IPS-20b (cell line): ENCODE data around the gene PTMS.
A peak's percentile ranks its signal among the peaks of the same experiment; 100 is the strongest.

Experiments used
- H3K27ac ChIP-seq: one replicate; pipeline ENCODE4 v1.5.1; 2013; ENCODE audit warnings: low read length
- H3K27me3 ChIP-seq: 2 replicates; pipeline ENCODE4 v1.6.1; 2013; ENCODE audit warnings: mild to moderate bottlenecking, low read length, inconsistent platforms; ENCODE audit not compliant: insufficient read depth
- H3K36me3 ChIP-seq: 2 replicates; pipeline ENCODE4 v1.6.1; 2013; ENCODE audit warnings: low read depth, mild to moderate bottlenecking, inconsistent platforms, low read length, moderate library complexity; ENCODE audit not compliant: insufficient read depth
- H3K4me1 ChIP-seq: 2 replicates; pipeline ENCODE4 v1.6.1; 2013; ENCODE audit warnings: mild to moderate bottlenecking, control low read depth, inconsistent platforms, low read length, moderate library complexity; ENCODE audit not compliant: insufficient read depth
- H3K4me3 ChIP-seq: 2 replicates; pipeline ENCODE4 v1.5.1; 2013; ENCODE audit warnings: mild to moderate bottlenecking, low read length, inconsistent platforms
- H3K9ac ChIP-seq: 2 replicates; pipeline ENCODE4 v1.6.1; 2013; ENCODE audit warnings: low read depth, mild to moderate bottlenecking, inconsistent platforms, low read length, moderate library complexity
- H3K9me3 ChIP-seq: 2 replicates; pipeline ENCODE4 v1.6.1; 2013; ENCODE audit warnings: mild to moderate bottlenecking, low read depth, low read length, inconsistent platforms; ENCODE audit not compliant: insufficient read depth

Gene PTMS, protein sequence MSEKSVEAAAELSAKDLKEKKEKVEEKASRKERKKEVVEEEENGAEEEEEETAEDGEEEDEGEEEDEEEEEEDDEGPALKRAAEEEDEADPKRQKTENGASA

DNA sequence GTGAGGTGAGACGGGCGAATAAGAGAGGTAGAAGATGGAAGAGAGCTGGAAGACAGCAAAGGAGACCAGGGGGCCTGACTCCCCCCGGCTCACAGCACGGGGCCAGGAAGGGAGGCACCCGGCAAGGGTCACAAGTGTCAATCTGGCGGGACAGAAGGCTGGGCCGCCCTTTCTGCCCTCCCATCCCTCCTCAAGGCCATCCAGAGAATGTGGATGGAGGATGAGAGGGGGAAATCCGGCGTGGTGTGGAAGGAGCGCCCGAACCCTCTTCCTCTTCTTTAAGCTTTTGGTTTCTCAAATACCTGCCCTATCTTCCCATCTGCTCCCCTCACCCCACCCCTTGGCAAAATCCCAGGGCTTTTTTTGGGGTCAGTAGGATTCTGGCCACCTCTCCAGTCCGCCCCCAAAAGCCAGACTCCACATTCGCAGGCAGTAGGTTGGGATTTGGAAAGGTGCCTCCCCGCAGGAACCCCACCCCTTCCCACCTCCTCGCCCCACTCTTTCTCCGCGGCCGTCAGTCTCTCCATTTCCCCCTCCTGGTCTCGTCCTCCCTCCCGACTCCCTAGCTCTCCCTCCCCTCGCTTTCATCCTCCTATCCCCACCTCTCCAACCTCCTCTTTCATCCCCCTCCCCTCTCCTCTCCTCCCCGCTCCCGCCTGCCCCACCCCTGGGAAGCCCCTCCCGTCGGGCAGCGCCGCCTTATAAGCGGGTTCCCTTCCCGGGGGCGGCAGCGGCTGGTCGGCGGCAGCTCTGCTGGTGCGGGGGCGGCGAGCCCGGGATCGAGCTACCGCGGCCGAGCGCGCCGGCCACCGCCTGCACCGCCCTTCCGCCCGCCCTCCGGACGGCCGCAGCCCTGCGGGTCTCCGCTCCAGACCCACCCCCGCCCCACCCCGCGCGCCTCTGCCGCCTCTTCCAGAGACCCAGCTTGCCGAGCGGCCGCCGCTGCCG lies at the start of gene PTMS:
Gene PTMS, plus strand, starts transcription at position 730 of the 948 bp plus-strand sequence. CDS start 343 bp downstream, outside the sequence.
- Histone ChIP-seq H3K27ac (peak within 1 kb of the TSS; percentile 52), H3K9me3 (no peaks in the 10 kb centered on the region), H3K4me3 (peak within 1 kb of the TSS; percentile 98), H3K4me1 (peaks cover 30% of the 10 kb centered on the region; the same call in 1 of the 2 replicates), H3K27me3 (no peaks in the 10 kb centered on the region), H3K9ac (peak within 1 kb of the TSS; percentile 90; the same call in 1 of the 2 replicates), H3K36me3 (peaks cover 17% of the 10 kb centered on the region)

DNA sequence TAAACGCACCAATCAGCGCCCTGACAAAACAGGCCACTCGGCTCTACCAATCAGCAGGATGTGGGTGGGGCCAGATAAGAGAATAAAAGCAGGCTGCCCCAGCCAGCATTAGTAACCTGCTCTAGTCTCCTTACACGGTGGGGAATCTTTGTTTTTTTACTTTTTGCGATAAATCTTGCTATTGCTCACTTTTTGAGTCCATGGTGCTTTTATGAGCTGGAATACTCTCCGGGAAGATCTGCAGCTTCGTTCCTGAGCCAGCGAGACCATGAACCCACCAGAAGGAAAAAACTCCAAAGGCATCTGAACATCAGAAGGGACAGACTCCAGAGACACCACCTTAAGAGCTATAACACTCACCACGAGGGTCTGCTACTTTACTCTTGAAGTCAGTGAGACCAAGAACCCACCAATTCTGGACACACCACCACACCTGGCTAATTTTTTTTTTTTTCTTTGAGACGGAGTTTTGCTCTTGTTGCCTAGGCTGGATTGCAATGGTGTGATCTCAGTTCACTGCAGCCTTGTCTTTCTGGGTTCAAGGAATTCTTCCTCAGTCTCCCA lies 49.2 kb upstream of the PTMS start:
- no peaks in the 10 kb centered on the region for H3K4me1 ChIP-seq
- no peak overlapping the region for H3K27ac ChIP-seq
- H3K9me3 ChIP-seq = no peaks in the 10 kb centered on the region
- H3K36me3 ChIP-seq = no peaks in the 10 kb centered on the region
- no peak overlapping the region for H3K4me3 ChIP-seq
- H3K9ac ChIP-seq = no peak overlapping the region
- H3K27me3 ChIP-seq = peaks cover 7% of the 10 kb centered on the region; the same call in 1 of the 2 replicates

DNA sequence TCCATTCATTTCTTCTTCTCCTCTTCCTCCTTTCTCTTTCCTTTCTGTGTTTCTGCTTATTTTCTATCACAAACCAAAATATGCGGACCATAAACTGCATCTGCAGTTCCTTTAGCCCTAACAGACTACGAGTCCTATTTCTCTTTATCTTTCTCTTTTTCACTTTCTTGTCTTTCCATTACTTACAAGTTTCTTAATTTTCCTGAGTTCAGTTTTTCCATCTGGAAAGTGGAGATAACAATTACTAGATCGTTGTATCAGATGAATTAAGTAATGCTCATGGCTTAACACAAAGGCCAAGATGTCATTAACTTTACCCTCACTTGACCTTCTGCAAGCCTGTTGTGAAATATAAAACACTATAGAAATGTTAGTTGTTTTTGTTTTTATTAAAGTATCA lies 43.3 kb upstream of the PTMS start:
- Histone ChIP-seq H3K27ac (no peak overlapping the region), H3K9ac (peak overlapping the region; percentile 82; the same call in 1 of the 2 replicates), H3K27me3 (peaks cover 7% of the 10 kb centered on the region; the same call in 1 of the 2 replicates)

DNA sequence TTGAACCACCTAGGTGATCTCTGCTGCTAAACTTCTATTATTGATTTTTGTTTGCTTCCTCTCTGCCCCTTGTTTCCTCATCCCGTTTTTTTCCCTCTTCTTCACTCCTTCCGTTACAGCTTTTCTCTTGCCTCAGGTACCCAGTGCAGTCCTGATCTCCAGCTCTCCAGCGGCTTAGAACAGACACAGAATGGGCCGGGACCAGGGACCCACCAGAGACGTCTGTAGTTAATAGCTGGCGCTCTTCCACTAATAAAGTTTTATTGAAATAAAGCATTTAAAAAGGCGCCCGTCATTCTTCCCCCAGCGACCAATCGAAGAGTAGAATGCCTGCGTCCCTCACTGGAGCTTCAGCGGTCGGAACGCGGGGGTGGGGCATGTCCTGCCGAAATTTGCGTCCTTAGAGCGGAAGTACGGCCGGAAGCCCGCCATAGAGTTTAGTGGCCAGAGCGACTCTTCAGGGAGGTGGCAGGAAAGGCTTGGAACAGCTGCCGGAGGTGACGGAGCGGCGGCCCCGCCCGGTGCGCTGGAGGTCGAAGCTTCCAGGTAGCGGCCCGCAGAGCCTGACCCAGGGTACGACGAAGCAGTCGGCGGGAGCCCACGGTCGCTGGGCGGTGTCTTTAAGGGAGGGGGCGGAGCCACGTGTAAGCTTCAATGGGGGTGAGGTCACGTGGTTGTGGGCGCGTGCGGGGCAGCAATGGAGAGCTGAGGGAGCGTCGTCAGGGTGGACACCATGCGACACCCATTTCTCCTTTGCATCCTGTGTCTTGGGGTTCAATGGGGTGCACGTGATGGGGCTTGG lies 42.4 kb upstream of the PTMS start, which contains the start of gene COPS7A:
Gene COPS7A, plus strand, starts transcription at position 440 of the 802 bp plus-strand sequence. CDS start 611 bp downstream, outside the sequence.
- peak within 1 kb of the TSS; percentile 85 for H3K27ac ChIP-seq
- H3K9me3 ChIP-seq = no peaks in the 10 kb centered on the region
- peaks cover 7% of the 10 kb centered on the region; the same call in 1 of the 2 replicates for H3K27me3 ChIP-seq
- H3K4me1 ChIP-seq = peaks cover 6% of the 10 kb centered on the region; the same call in 1 of the 2 replicates
- peak within 1 kb of the TSS; percentile 82 for H3K9ac ChIP-seq
- peak within 1 kb of the TSS; percentile 79 for H3K4me3 ChIP-seq
- H3K36me3 ChIP-seq = peaks cover 16% of the 10 kb centered on the region

More for the DNA sequence above, 43.3 kb upstream of the PTMS start:
- H3K4me1 ChIP-seq = peaks cover 6% of the 10 kb centered on the region; the same call in 1 of the 2 replicates
- no peaks in the 10 kb centered on the region for H3K9me3 ChIP-seq
- H3K36me3 ChIP-seq = peaks cover 6% of the 10 kb centered on the region
- peak overlapping the region; percentile 79 for H3K4me3 ChIP-seq

DNA sequence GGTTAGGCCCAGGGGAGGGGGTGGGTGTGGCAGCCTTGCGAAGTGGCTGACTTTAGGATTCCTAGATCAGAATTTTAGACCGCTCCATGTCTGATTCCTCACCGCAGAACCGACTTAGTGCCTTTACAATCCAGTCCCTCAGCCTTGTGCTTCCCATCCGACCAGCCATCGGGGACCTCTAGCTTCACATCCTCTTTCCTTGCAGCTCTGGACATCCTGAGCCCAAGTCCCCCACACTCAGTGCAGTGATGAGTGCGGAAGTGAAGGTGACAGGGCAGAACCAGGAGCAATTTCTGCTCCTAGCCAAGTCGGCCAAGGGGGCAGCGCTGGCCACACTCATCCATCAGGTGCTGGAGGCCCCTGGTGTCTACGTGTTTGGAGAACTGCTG lies 41.8 kb upstream of the PTMS start:
- Histone ChIP-seq H3K27me3 (peaks cover 7% of the 10 kb centered on the region; the same call in 1 of the 2 replicates), H3K9ac (peak overlapping the region; percentile 82), H3K9me3 (no peaks in the 10 kb centered on the region), H3K36me3 (peaks cover 22% of the 10 kb centered on the region), H3K27ac (peak overlapping the region; percentile 85), H3K4me3 (peak overlapping the region; percentile 79), H3K4me1 (peaks cover 6% of the 10 kb centered on the region; the same call in 1 of the 2 replicates)

DNA sequence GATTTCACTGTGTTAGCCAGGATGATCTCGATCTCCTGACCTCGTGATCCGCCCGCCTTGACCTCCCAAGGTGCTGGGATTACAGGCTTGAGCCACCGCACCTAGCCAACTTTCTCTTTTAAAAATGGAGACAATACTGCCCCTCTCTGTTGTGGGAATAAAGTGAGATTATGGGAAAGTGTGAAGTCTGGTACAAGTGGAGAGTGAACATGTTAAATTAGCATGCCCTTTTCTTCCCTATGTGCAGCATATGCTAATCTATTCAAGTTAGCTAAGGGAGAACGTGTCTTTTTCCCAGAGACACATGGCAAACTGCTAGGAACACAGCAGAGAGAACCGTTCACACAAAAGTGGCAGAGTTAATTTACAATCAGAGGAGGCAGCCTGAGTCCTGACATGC lies 40.8 kb upstream of the PTMS start:
- Histone ChIP-seq H3K27ac (no peak overlapping the region), H3K9ac (no peak overlapping the region)

DNA sequence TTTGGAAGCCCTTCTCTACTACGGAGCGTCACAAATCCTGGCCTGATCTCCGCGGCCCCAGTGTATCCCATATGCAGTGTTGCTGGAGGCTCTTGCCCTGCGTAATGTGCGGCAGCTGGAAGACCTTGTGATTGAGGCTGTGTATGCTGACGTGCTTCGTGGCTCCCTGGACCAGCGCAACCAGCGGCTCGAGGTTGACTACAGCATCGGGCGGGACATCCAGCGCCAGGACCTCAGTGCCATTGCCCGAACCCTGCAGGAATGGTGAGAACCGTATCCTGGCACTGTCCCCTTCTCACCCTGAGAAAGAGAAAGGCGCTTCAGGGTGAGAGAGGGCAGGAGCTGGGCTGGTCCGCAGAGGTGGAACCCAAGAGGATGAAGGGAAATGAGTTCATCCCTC lies 37.0 kb upstream of the PTMS start:
- no peaks in the 10 kb centered on the region for H3K9me3 ChIP-seq
- H3K4me1 ChIP-seq = peaks cover 6% of the 10 kb centered on the region; the same call in 1 of the 2 replicates
- H3K27me3 ChIP-seq = no peaks in the 10 kb centered on the region
- no peak overlapping the region for H3K27ac ChIP-seq
- H3K4me3 ChIP-seq = no peak overlapping the region
- no peak overlapping the region for H3K9ac ChIP-seq
- H3K36me3 ChIP-seq = peaks cover 48% of the 10 kb centered on the region

More for the DNA sequence above, 40.8 kb upstream of the PTMS start:
- peaks cover 6% of the 10 kb centered on the region; the same call in 1 of the 2 replicates for H3K4me1 ChIP-seq
- H3K9me3 ChIP-seq = no peaks in the 10 kb centered on the region
- H3K4me3 ChIP-seq = no peak overlapping the region
- peaks cover 1% of the 10 kb centered on the region; the same call in 1 of the 2 replicates for H3K27me3 ChIP-seq
- H3K36me3 ChIP-seq = peaks cover 31% of the 10 kb centered on the region

DNA sequence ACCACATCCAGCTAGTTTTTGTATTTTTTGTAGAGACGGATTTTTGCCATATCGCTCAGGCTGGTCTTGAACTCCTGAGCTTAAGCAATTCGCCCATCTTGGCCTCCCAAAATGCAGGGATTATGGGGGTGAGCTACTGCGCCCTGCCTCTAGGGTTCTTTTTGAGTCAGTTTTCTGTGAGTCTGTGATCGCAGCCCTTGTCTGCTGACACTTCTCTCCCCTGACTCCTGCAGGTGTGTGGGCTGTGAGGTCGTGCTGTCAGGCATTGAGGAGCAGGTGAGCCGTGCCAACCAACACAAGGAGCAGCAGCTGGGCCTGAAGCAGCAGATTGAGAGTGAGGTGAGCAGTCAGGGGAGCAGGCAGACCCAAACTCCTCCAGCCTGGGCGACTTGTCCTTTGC lies 36.0 kb upstream of the PTMS start:
- H3K27ac ChIP-seq = no peak overlapping the region
- no peaks in the 10 kb centered on the region for H3K27me3 ChIP-seq
- H3K36me3 ChIP-seq = peaks cover 52% of the 10 kb centered on the region
- no peaks in the 10 kb centered on the region for H3K4me1 ChIP-seq
- no peaks in the 10 kb centered on the region for H3K9me3 ChIP-seq
- H3K9ac ChIP-seq = no peak overlapping the region
- H3K4me3 ChIP-seq = no peak overlapping the region

DNA sequence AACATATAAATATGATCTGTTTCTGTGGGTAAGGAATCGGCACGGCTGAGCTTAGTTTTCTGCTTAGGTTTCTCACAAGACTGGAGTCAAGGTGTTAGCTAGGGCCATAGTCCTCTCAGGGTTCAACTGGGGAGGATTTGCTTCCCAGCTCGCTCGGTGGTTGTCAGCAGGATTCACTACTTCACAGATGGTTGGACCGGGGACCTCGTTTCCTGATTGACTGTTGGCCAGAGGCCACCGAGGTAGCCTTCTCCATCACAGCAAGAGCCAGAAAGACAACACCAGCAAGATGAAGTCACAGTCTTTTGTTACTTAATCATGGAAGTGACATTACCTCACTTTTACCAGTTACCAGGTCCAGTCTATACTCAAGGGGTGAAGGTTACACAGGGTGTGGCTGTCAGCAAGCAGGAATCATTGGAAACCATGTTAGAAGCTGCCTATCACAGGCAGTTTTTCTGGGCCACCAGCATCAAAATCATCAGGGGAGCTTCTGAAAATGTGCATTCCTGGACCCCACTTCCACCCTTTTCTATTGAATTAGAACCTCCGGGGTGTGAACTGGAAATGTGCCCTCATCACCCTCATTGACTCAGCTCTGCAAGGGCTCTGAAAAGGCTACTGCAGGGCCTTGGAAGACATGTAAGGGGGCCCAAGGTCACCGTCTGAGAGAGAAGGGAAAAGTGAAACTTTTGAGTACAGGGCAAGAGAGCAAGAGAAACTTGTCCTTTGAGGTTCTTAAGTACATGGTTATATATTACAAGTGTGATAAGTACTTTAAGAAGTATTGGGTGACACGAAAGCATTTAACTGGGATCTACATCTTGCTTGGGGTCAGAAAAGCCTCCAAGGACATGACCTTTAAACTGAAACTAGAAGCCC lies 31.4 kb upstream of the PTMS start:
- no peak overlapping the region for H3K9ac ChIP-seq
- peaks cover 27% of the 10 kb centered on the region for H3K36me3 ChIP-seq
- H3K4me3 ChIP-seq = no peak overlapping the region
- H3K27me3 ChIP-seq = no peaks in the 10 kb centered on the region
- no peaks in the 10 kb centered on the region for H3K9me3 ChIP-seq
- H3K27ac ChIP-seq = no peak overlapping the region
- H3K4me1 ChIP-seq = no peaks in the 10 kb centered on the region

DNA sequence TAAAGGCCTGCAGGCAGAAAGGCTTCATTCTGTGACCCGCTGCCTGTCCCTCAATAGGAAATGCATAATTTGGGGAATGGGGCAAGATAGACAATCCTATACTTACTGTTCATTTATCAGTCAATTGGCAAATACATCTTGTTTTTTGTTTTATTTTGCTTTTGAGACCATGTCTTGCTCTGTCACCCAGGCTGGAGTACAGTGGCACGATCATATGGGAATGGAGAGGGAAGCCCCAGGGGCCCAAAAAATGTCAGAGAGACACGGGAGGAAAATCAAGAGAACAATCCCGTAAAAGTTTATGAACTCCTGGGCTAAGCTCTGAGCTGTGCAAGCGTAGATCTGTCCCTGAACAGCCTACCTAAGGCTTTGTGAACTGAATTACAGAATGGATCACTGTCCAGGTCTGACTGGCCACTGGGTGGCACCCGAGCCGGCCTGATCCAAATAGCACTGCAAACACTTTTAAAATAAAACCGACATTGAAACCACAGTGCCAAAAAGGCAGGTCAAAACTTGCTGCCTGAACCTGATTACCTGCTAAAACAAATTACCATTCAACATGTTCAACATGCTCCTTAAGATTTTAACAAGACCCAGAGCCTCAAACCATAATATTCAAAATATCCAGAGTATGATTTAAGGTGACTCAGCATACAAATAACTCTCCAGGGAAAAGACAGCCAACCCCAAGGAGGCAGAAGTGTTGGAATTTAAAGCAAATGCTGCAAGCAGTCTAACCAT lies 30.5 kb upstream of the PTMS start:
- no peaks in the 10 kb centered on the region for H3K27me3 ChIP-seq
- no peak overlapping the region for H3K4me3 ChIP-seq
- H3K36me3 ChIP-seq = peaks cover 18% of the 10 kb centered on the region
- H3K27ac ChIP-seq = no peak overlapping the region
- H3K9ac ChIP-seq = no peak overlapping the region
- no peaks in the 10 kb centered on the region for H3K4me1 ChIP-seq
- H3K9me3 ChIP-seq = no peaks in the 10 kb centered on the region
